ENCODE data around the gene TOMM7. TPM values are rescaled to one million over a fixed set of nuclear protein-coding genes. Genes with fewer than 3 reads are reported as not detected.

Gene TOMM7
- polyA plus RNA-seq, 3 donors, result 357 to 445 (median 407) TPM

DNA sequence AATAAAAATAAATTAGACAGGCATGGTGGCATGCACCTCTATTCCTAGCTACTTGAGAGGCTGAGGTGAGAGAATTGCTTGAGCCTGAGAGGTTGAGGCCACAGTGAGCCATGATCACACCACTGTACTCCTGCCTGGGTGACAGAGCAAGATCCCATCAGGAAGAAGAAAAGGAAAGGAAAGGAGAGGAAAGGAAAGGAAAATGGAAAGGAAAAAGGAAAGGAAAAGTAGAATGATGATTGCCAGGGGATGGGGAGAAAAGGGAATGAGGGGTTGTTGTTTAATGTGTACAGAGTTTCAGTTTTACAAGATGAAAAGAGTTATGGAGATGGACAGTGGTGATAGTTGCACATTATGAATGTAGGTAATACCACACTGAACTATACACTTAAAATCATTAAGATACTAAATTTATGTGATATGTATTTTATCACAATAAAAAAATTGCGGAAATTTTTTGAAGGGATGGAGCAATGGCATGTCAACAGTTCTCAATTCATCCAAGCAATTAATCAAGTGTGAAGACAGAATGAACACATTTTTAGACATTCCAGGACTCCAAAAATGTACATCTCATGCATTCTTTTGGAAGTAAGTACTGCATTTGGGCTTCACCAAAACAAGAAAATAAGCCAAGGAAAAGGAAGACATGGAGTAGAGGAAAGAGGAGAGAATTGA, 51.3 kb downstream of the TOMM7 start:
- DNase-seq (ENCODE audit: extremely low read depth in 1 of 11, low read depth in 9 of 11, low spot score in 4 of 11), result no peak

DNA sequence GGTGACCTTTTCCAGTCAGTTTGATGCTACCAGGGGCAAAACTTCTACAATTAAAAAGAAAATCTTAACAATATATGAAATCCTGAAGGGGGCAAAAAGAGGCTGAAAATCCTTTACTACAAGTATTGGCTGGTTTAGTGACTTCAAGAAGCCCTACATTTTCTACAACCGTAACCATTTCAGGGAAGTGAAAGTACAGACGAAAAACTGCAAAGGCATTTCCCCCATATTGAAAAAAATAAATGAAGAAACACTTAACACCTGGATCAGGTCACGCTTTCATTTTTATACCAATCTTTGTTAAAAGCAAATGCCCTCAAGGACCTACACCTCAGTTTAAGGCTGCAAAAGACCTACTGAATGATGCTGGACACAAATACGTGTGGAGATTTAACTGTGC, 57.0 kb downstream of the TOMM7 start:
- no peak for DNase-seq (ENCODE audit: extremely low read depth in 1 of 11, low read depth in 9 of 11, low spot score in 4 of 11)

Other genes with a start within 250 kb of the TOMM7 start
- under 1 TPM in 1 of 3 donors, not detected in 2; 0.17 TPM for gene IL6, start 95.6 kb downstream of the TOMM7 start, polyA plus RNA-seq (ENCODE audit: insufficient read length in 3 of 3)
- 10 to 100 TPM; 19.3 to 24.9 (median 20.2) TPM for gene HYCC1, start 191.3 kb upstream of the TOMM7 start, polyA plus RNA-seq (ENCODE audit: insufficient read length in 3 of 3)

Measured in renal cortex interstitium (tissue), 11 donors.